Stimulated activated CD4-positive, alpha-beta T cell treated with anti-CD3 and anti-CD28 coated beads, TNF-alpha, amount 100 ng/mL, for 24 hours (primary cell): ENCODE data around the gene WDR44.
"Not testable (repeated sequence)": the region's sequence is repeated elsewhere in the genome, so short reads cannot be mapped to it uniquely, and the experiment has no call there.

ENCODE experiments used
- DNase-seq, 3 experiments: peaks; one replicate each; pipeline ENCODE4 v3.0.0-alpha.2; 2020; ENCODE audit warnings: low read depth in 3 of 3

Gene WDR44

GRCh38 chrX:118482384-118482783 lies 136.5 kb downstream of the WDR44 start:
- DNase-seq = not testable (repeated sequence)

- no peak for DNase-seq
Measured at GRCh38 chrX:118484216-118484903, 138.5 kb downstream of the WDR44 start.

GRCh38 chrX:118486693-118487092 lies 140.8 kb downstream of the WDR44 start:
- DNase-seq = not testable (repeated sequence)

- DNase-seq = no peak
Measured at GRCh38 chrX:118493016-118493415, 147.1 kb downstream of the WDR44 start.

GRCh38 chrX:118493653-118494297 lies 147.9 kb downstream of the WDR44 start:
- no peak for DNase-seq

GRCh38 chrX:118495061-118495921 lies 149.4 kb downstream of the WDR44 start, which contains the start of gene DOCK11:
Gene DOCK11 (plus strand): TSS chrX:118495815. CDS start chrX:118495972, 157 bp downstream.
- DNase-seq = peak; percentile 54 to 77 (median 58)

GRCh38 chrX:118495958-118496762 lies 150.3 kb downstream of the WDR44 start:
- DNase-seq = peak; percentile 43 to 64 (median 44)

GRCh38 chrX:118496763-118497079 lies 150.8 kb downstream of the WDR44 start:
- DNase-seq = no peak

- no peak for DNase-seq
Measured at GRCh38 chrX:118497180-118497818, 151.4 kb downstream of the WDR44 start.

- no peak for DNase-seq
Measured at GRCh38 chrX:118498351-118498750, 152.4 kb downstream of the WDR44 start.

GRCh38 chrX:118498755-118499154 lies 152.8 kb downstream of the WDR44 start:
- DNase-seq = no peak

GRCh38 chrX:118499295-118499694 lies 153.4 kb downstream of the WDR44 start:
- DNase-seq = no peak
